Aorta (tissue), 5 donors: ENCODE data around the gene DGKQ. TPM values are rescaled to one million over a fixed set of nuclear protein-coding genes. Genes with fewer than 3 reads are reported as not detected.

Experiments
- ATAC-seq: fragments of 200-7000 bp; cut with Tn5 transposase; one replicate; pipeline ENCODE4 v1.9.1; 2022; ENCODE audit warnings: moderate library complexity; ENCODE audit not compliant: low FRiP score
- DNase-seq, 2 donors: peaks; one replicate each; pipeline ENCODE4 v3.0.0-alpha.2; 2020
- H3K27ac ChIP-seq, 2 donors: one replicate each; pipeline ENCODE4 v1.5.1; 2013; ENCODE audit warnings: low read length in 2 of 2, mild to moderate bottlenecking in 2 of 2, moderate library complexity in 2 of 2, control low read depth in 1 of 2, inconsistent platforms in 1 of 2, low read depth in 1 of 2
- H3K27me3 ChIP-seq, 2 donors: one replicate each; pipeline ENCODE4 v1.6.1; 2013; ENCODE audit warnings: control low read depth in 1 of 2, low read length in 1 of 2, mild to moderate bottlenecking in 1 of 2, moderate library complexity in 1 of 2; ENCODE audit not compliant: insufficient read depth in 2 of 2, control insufficient read depth in 1 of 2
- H3K36me3 ChIP-seq, 2 donors: one replicate each; pipeline ENCODE4 v1.6.1; 2013; ENCODE audit warnings: control low read depth in 1 of 2, low read length in 1 of 2, mild to moderate bottlenecking in 1 of 2; ENCODE audit not compliant: insufficient read depth in 2 of 2, control insufficient read depth in 1 of 2
- H3K4me1 ChIP-seq, 2 donors: one replicate each; pipeline ENCODE4 v1.6.1; 2013; ENCODE audit warnings: low read length in 2 of 2, control low read depth in 1 of 2, mild to moderate bottlenecking in 1 of 2, moderate library complexity in 1 of 2; ENCODE audit not compliant: insufficient read depth in 2 of 2, control insufficient read depth in 1 of 2
- H3K4me3 ChIP-seq, 2 donors: one replicate each; pipeline ENCODE4 v1.5.1; 2013; ENCODE audit warnings: low read length in 2 of 2, control low read depth in 1 of 2, mild to moderate bottlenecking in 1 of 2
- H3K9me3 ChIP-seq: one replicate; pipeline ENCODE4 v1.6.1; 2013; ENCODE audit warnings: mild to moderate bottlenecking, low read length; ENCODE audit not compliant: control insufficient read depth
- WGBS, 2 donors: extraction: QIAGEN DNeasy Blood & Tissue Kit; methylation state at CpG; one replicate each; pipeline ENCODE4 v1.1.7; 2013; 5-methylcytosine and 5-hydroxymethylcytosine counted together
- intact Hi-C, 2 donors: fragments of 100-400 bp; cut with DNase I; formaldehyde crosslinking; loops; one replicate each; pipeline versions ENCODE4 v1.14.2 to v1.15.0; 2022
- long read RNA-seq, 2 donors: library from polyadenylated mRNA; unstranded; transcript quantifications; one replicate each; pipeline ENCODE4 v2.0.0, GENCODE V29; 2020 to 2021
- polyA plus RNA-seq, 2 donors: library from polyadenylated mRNA; stranded (reverse); fragments of 200-250 nt; gene quantifications; one replicate each; pipeline ENCODE4 v1.2.3, GENCODE V29; 2013
- total RNA-seq, 2 donors: library from RNA; stranded (reverse); fragmentation: NEBNext Ultra II Directional; extraction: Animal tissue kit (Norgen Biotek cat#: 25700); gene quantifications; one replicate each; pipeline ENCODE4 v1.2.1, GENCODE V29; 2021
- donor health status: healthy with polysubstance abuse.
- donor health status: Bipolar disorder and iron deficiency.
- donor health status: DM: no; HTN: no; CAD: no.
- donor health status: DM: no; HTN: no; CAD: no.
- donor health status: DM: yes; HTN: yes; CAD: no.

Gene DGKQ, protein sequence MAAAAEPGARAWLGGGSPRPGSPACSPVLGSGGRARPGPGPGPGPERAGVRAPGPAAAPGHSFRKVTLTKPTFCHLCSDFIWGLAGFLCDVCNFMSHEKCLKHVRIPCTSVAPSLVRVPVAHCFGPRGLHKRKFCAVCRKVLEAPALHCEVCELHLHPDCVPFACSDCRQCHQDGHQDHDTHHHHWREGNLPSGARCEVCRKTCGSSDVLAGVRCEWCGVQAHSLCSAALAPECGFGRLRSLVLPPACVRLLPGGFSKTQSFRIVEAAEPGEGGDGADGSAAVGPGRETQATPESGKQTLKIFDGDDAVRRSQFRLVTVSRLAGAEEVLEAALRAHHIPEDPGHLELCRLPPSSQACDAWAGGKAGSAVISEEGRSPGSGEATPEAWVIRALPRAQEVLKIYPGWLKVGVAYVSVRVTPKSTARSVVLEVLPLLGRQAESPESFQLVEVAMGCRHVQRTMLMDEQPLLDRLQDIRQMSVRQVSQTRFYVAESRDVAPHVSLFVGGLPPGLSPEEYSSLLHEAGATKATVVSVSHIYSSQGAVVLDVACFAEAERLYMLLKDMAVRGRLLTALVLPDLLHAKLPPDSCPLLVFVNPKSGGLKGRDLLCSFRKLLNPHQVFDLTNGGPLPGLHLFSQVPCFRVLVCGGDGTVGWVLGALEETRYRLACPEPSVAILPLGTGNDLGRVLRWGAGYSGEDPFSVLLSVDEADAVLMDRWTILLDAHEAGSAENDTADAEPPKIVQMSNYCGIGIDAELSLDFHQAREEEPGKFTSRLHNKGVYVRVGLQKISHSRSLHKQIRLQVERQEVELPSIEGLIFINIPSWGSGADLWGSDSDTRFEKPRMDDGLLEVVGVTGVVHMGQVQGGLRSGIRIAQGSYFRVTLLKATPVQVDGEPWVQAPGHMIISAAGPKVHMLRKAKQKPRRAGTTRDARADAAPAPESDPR
- total RNA-seq (10 to 100 TPM; 11.2 to 14.2 TPM), polyA plus RNA-seq (10 to 100 TPM in 1 of 2 donors, 1 to 10 TPM in 1; 5.4 to 13.4 TPM)
- long read RNA-seq, donor 1, full-length matches to known transcripts: 1 of 22 reads
- long read RNA-seq, donor 1, partial matches to known transcripts: 13 of 22 reads
- long read RNA-seq, donor 1, other reads (novel, unspliced or antisense): 8 of 22 reads
- long read RNA-seq, donor 2, full-length matches to known transcripts: 2 of 14 reads
- long read RNA-seq, donor 2, partial matches to known transcripts: 4 of 14 reads
- long read RNA-seq, donor 2, other reads (novel, unspliced or antisense): 8 of 14 reads

DNA sequence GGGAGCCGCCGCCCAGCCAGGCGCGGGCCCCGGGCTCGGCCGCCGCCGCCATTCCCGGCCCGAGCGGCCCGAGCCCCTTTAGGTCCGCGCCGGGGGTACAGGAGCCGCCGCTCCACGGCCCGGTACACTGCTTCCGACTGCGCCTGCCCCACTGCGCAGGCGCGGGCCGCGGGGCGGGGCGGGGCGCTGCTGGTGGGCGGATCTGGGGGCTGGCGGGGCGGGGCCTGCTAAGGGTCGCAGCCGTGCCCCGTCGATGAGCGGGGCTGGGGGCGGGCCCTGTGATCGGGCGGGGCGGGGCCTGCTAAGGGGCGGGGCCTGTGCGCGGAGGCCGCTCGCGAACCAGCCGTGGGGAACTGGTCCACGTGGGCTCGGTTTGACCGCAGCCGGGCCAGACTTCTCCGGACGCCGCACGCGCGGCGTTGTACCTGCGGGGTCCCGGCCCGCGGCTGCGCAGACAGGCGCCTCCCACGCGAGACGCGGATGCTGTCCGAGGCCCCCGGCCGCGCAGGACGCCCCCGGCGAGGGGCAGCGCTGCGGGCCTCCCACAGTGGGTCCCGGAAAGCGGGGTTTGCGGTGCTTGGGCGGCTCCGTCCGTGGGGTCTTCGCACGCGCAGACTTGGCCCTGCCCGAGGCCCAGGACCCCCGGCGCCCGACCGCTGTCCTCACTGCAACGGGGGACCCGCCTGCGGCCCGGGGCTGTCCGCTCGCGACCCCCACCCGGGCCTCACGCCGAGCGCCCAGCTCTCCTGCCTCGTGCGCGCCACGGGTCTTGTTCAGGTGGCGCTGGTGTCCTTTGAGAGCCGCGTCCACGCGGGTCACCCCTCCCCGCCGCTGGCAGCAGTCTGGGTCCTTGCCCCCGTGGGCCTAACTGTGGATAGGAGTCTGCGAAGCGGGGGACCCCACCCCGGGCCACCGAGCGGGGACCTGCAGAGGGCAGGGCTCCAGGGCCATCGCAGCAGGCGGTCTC is at the start of gene DGKQ:
Gene DGKQ (minus strand): TSS at position 139 of the 967 bp plus-strand sequence. CDS start 87 bp downstream, at position 52.
- H3K27me3 ChIP-seq: no peaks in the 10 kb centered on the region
- 23 to 25% methylated on average over 93 to 123 of the region's 123 CpGs for WGBS, 2 donors
- H3K36me3 ChIP-seq: no peaks in the 10 kb centered on the region
- no peaks in the 10 kb centered on the region for H3K4me1 ChIP-seq
- peak within 1 kb of the TSS; percentile 70 to 90 for H3K4me3 ChIP-seq
- ATAC-seq (peak; percentile 97), DNase-seq (peak; percentile 90 to 97)
- intact Hi-C loops: loop anchor here in 1 of 2 donors (5.0 kb wide), 1 partner anchor 41 kb away; the partner anchor contains the start of genes GAK and TMEM175
- H3K9me3 ChIP-seq: no peaks in the 10 kb centered on the region
- H3K27ac ChIP-seq: no peak within 1 kb of the TSS

DNA sequence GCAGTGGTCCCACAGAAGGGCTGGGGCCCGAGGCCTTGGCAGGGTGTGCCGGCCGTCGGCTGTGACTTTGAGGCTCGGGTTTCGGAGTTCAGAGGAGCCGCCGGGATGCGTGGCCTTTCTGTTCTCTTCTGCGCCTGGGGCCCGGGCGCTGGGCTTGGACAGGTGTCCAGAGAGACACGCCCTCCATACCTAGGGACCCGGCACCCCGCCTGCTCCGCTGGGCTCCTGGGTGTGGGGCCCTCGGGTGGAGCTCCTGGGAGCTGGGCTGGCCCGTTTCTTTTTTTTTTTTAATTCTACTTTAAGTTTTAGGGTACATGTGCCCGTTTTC is 49.3 kb upstream of the DGKQ start:
- H3K27ac ChIP-seq: no peak overlapping the region
- no peak overlapping the region for H3K4me3 ChIP-seq
- no peaks in the 10 kb centered on the region for H3K4me1 ChIP-seq
- WGBS, 2 donors: 91 to 92% methylated on average over 19 of the region's 19 CpGs
- no peaks in the 10 kb centered on the region for H3K9me3 ChIP-seq
- intact Hi-C loops: no loop called here
- H3K36me3 ChIP-seq: no peaks in the 10 kb centered on the region
- H3K27me3 ChIP-seq: no peaks in the 10 kb centered on the region
- ATAC-seq (no peak), DNase-seq (no peak)

DNA sequence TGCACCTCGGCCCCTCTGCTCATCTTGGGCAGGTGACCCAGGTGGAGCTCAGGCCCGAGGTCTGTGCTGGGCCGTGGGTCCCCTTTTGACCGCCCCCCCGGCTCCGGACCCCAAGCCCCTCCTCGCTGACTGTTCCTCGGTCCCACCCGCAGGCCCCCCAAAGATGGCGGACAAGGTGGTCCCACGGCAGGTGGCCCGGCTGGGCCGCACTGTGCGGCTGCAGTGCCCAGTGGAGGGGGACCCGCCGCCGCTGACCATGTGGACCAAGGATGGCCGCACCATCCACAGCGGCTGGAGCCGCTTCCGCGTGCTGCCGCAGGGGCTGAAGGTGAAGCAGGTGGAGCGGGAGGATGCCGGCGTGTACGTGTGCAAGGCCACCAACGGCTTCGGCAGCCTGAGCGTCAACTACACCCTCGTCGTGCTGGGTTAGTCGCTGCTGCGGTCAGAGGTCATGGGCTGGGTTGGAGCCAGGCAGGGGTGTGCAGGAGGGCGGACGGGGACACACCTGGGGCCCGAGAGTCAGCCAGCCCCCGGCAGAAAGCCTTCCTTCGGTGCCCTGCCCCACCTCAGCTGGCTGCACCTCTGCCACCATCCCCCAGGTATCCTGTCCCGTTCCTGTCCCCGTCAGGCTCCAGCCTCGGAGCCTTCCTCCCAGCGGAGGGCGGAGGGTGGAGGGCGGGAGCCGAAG is 48.8 kb upstream of the DGKQ start:
- intact Hi-C loops: no loop called here
- ATAC-seq (no peak), DNase-seq (no peak)
- Histone ChIP-seq H3K9me3 (no peaks in the 10 kb centered on the region), H3K4me1 (no peaks in the 10 kb centered on the region), H3K36me3 (no peaks in the 10 kb centered on the region), H3K27ac (no peak overlapping the region), H3K27me3 (no peaks in the 10 kb centered on the region), H3K4me3 (no peak overlapping the region)
- 92 to 94% methylated on average over 46 of the region's 46 CpGs for WGBS, 2 donors

DNA sequence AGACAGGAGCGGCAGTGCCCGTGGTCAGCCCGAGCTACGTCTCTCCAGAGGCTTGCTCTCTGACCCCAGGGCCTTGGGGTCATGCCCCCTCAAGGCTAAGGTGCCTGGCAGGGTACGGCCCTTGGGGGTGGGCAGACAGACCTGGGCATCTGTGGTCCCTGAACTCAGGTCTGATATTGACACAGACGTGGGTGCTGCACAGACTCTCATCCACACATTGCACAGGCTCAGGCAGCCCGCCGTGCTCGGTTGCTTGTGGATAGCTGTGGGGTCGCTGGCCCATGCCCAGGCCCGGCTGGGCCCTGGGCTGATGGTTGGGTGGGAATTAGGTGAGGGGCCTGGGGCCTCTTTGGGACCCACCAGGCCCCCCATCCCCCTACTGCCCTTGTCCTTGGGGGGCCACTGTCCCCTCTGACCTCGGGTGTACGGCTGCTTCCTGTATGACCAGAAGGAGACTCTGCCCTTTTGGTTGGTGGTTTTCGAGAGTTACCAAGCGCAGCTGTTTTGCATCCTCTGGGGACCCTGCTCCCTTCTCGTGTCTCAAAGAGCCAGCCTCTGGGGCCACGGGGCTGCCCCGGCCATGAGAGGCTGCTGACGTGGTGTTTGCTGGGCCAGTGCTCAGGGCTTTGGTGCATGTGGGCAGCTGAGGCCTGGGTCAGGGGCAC is 48.1 kb upstream of the DGKQ start:
- Histone ChIP-seq H3K27me3 (no peaks in the 10 kb centered on the region), H3K36me3 (no peaks in the 10 kb centered on the region), H3K27ac (no peak overlapping the region), H3K4me3 (no peak overlapping the region), H3K4me1 (no peaks in the 10 kb centered on the region), H3K9me3 (no peaks in the 10 kb centered on the region)
- ATAC-seq (no peak), DNase-seq (no peak)
- intact Hi-C loops: no loop called here
- 89 to 92% methylated on average over 19 of the region's 19 CpGs for WGBS, 2 donors

DNA sequence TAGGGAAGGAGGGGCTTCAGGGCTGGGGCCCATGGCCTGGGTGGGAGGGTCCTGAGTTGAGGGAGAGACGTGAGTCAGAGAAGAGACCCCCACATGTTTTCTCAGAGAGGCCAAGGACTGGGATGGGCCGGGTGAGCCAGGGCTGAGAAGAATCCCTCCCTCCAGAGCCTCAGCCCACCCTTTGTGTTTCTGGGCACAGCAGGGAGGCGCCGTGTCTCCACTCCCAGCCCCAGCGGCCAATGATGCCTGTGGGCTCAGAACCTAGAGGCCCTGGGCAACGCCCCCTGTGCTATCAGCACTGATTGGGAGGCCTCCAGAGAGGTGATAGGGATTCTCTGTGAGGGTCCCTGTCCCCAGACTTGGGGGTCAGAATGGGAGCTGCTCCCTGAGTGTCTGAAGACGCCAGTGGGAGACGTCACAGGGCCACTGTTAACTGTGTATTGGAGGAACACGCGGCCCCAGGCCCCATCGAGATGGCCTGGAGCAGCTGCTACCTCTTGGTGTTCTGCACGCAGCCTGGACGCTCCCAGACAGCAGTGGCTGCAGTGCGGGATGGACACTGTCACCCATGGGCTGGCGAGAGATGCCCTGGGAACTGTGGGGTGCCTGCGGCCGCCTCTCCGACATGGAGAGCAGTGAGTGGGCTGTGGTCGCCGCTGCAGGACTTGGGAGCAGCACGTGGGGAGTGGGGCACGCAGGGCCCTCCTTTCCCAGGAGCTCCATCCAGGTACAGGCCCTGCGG is 46.5 kb upstream of the DGKQ start:
- WGBS, 2 donors: 89 to 91% methylated on average over 23 of the region's 23 CpGs
- no peak for DNase-seq
- ATAC-seq: no peak

DNA sequence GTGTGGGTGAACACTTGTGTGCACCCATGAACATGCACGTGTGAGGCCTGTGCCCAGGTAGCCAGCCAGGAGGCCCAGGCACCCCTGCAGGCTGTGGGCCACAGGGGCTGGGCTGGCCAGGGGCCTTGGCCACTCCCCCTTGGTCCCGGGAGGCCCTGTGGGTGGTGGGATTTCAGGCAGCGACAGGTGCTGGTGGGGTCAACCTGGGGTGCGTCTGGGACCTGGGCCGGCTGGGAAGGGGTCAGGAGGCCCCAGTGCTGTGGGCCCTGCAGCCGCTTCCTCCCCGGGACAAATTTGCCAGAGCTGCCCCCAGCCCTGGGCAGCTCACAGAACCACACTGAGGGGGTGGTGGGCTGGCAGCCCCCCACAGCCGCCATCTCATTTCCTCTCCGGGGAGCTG is 46.0 kb upstream of the DGKQ start:
- no peak overlapping the region for H3K4me3 ChIP-seq
- no peaks in the 10 kb centered on the region for H3K4me1 ChIP-seq
- H3K36me3 ChIP-seq: no peaks in the 10 kb centered on the region
- H3K27me3 ChIP-seq: no peaks in the 10 kb centered on the region
- intact Hi-C loops: no loop called here
- WGBS, 2 donors: 73 to 78% methylated on average over 9 of the region's 9 CpGs
- DNase-seq (no peak), ATAC-seq (no peak)
- H3K27ac ChIP-seq: no peak overlapping the region
- H3K9me3 ChIP-seq: no peaks in the 10 kb centered on the region

More for the DNA sequence above, 46.5 kb upstream of the DGKQ start:
- Histone ChIP-seq H3K9me3 (no peaks in the 10 kb centered on the region), H3K4me1 (no peaks in the 10 kb centered on the region), H3K4me3 (no peak overlapping the region), H3K27ac (no peak overlapping the region), H3K27me3 (no peaks in the 10 kb centered on the region), H3K36me3 (no peaks in the 10 kb centered on the region)
- intact Hi-C loops: no loop called here
